GM19043 (cell line): ENCODE measurements around the gene TBC1D16.

ENCODE experiments used
- ATAC-seq: cut with Tn5 transposase; IDR thresholded peaks from one replicate; pipeline ENCODE4 v1.9.1; 2021; ENCODE audit warnings: low read depth; ENCODE audit not compliant: unreplicated experiment

Gene TBC1D16

GRCh38 chr17:79919862-79920720 lies 115.6 kb downstream of the TBC1D16 start:
- no peak for ATAC-seq

GRCh38 chr17:79919164-79919585 lies 116.5 kb downstream of the TBC1D16 start:
- no peak for ATAC-seq

- no peak for ATAC-seq
Measured at GRCh38 chr17:79918581-79919163, 117.0 kb downstream of the TBC1D16 start.

- ATAC-seq: no peak
Measured at GRCh38 chr17:79917902-79918484, 117.7 kb downstream of the TBC1D16 start.

GRCh38 chr17:79916991-79917901 lies 118.4 kb downstream of the TBC1D16 start:
- no peak for ATAC-seq

GRCh38 chr17:79916506-79916905 lies 119.2 kb downstream of the TBC1D16 start:
- no peak for ATAC-seq

- no peak for ATAC-seq
Measured at GRCh38 chr17:79915850-79916430, 119.7 kb downstream of the TBC1D16 start.

- ATAC-seq: no peak
Measured at GRCh38 chr17:79914813-79915740, 120.6 kb downstream of the TBC1D16 start.

GRCh38 chr17:79913896-79914812 lies 121.5 kb downstream of the TBC1D16 start:
- no peak for ATAC-seq

GRCh38 chr17:79913451-79913850 lies 122.2 kb downstream of the TBC1D16 start:
- ATAC-seq: no peak

GRCh38 chr17:79912552-79913330 lies 122.9 kb downstream of the TBC1D16 start:
- no peak for ATAC-seq

- ATAC-seq: no peak
Measured at GRCh38 chr17:79911430-79912399, 124.0 kb downstream of the TBC1D16 start.

GRCh38 chr17:79910985-79911361 lies 124.7 kb downstream of the TBC1D16 start:
- ATAC-seq: no peak

- ATAC-seq: no peak
Measured at GRCh38 chr17:79909121-79909520, 126.6 kb downstream of the TBC1D16 start.

- no peak for ATAC-seq
Measured at GRCh38 chr17:79907850-79908249, 127.8 kb downstream of the TBC1D16 start.

- ATAC-seq: no peak
Measured at GRCh38 chr17:79907217-79907715, 128.4 kb downstream of the TBC1D16 start.
